ENCODE data around the gene RNF10. TPM values are rescaled to one million over a fixed set of nuclear protein-coding genes. Genes with fewer than 3 reads are reported as not detected.

Gene RNF10
- total and polyA plus RNA-seq, 2 experiments from 2014 or later: 113 to 149 TPM

GRCh38 chr12:120508537-120508936, 25.6 kb upstream of the RNF10 start:
- Mint-ChIP-seq H3K36me3 (ENCODE audit: low read depth) (peaks cover 46% of the 10 kb centered on the region), H3K27me3 (ENCODE audit: insufficient read depth, low read depth, poor library complexity) (peaks cover 2% of the 10 kb centered on the region), H3K4me3 (no peak overlapping the region), H3K9me3 (no peaks in the 10 kb centered on the region), H3K4me1 (peaks cover 14% of the 10 kb centered on the region), H3K27ac (no peak overlapping the region)
- Histone ChIP-seq H4K20me1 (replicated peaks; ENCODE audit: insufficient read depth) (no peaks in the 10 kb centered on the region), H3K36me3 (ENCODE audit: insufficient read depth) (peaks cover 13% of the 10 kb centered on the region), H3K4me1 (ENCODE audit: insufficient read depth) (peaks cover 15% of the 10 kb centered on the region), H2AFZ (no peak overlapping the region), H3K27me3 (ENCODE audit: insufficient read depth) (no peaks in the 10 kb centered on the region), H3K4me3 (no peak overlapping the region), H3K79me2 (replicated peaks; ENCODE audit: insufficient read depth) (no peaks in the 10 kb centered on the region), H3K4me2 (no peak overlapping the region), H3K9me2 (ENCODE audit: insufficient read depth) (no peaks in the 10 kb centered on the region), H3F3A (replicated peaks; ENCODE audit: low read depth) (peaks cover 5% of the 10 kb centered on the region; the same call in 1 of the 2 replicates), H3K27ac (ENCODE audit: low read depth) (no peak overlapping the region)
- ATAC-seq (no peak), DNase-seq (ENCODE audit: low spot score) (no peak)
- no peak for TF ChIP-seq EZH2 (IDR thresholded peaks at IDR 0.05; ENCODE audit: low read depth, unreplicated experiment)
- TF ChIP-seq ETS1 (IDR thresholded peaks at IDR 0.05): no peak
- no peak for TF ChIP-seq CREB1 (CRISPR knock-in tag; IDR thresholded peaks at IDR 0.05; ENCODE audit: low read depth)
- TF ChIP-seq ZNF462 (CRISPR knock-in tag; IDR thresholded peaks at IDR 0.05): no peak
- no peak for TF ChIP-seq STAT1 (IDR thresholded peaks at IDR 0.05; ENCODE audit: unreplicated experiment)
- no peak for TF ChIP-seq POLR2AphosphoS5 (IDR thresholded peaks at IDR 0.05; ENCODE audit: low read depth)
- no peak for TF ChIP-seq EZH2phosphoT487 (IDR thresholded peaks at IDR 0.05; ENCODE audit: unreplicated experiment)
